GM23338 (cell line): ENCODE data around the gene HOXA3. TPM values are rescaled to one million over a fixed set of nuclear protein-coding genes. Genes with fewer than 3 reads are reported as not detected.

Experiments used
- ATAC-seq: fragments of 200-7000 bp; cut with Tn5 transposase; 3 replicates; pipeline ENCODE4 v1.9.1; 2020
- DNase-seq: peaks from one replicate; pipeline ENCODE4 v3.0.0-alpha.2; 2015; ENCODE audit warnings: low spot score
- H2AFZ ChIP-seq: fragments of 200-600 bp; sonication (generic); 2 replicates; pipeline ENCODE4 v1.8.0; 2016; ENCODE audit warnings: antibody characterized with exemption, mild to moderate bottlenecking, moderate library complexity
- H3F3A ChIP-seq: fragments of 200-600 bp; sonication (generic); replicated peaks from 2 replicates; pipeline ENCODE4 v1.8.0; 2017; ENCODE audit warnings: antibody characterized with exemption, mixed run types, low read depth
- H3K27ac ChIP-seq: fragments of 200-600 bp; sonication (generic); 2 replicates; pipeline ENCODE4 v1.6.1; 2016; ENCODE audit warnings: low read depth
- H3K27me3 ChIP-seq: fragments of 200-600 bp; sonication (generic); 2 replicates; pipeline ENCODE4 v1.8.0; 2016; ENCODE audit warnings: mild to moderate bottlenecking, mixed run types, moderate library complexity; ENCODE audit not compliant: insufficient read depth
- H3K36me3 ChIP-seq: fragments of 200-600 bp; sonication (generic); 2 replicates; pipeline ENCODE4 v1.8.0; 2016; ENCODE audit warnings: mild to moderate bottlenecking; ENCODE audit not compliant: insufficient read depth
- H3K4me1 ChIP-seq: fragments of 200-600 bp; sonication (generic); 2 replicates; pipeline ENCODE4 v1.8.0; 2016; ENCODE audit warnings: mild to moderate bottlenecking, moderate library complexity; ENCODE audit not compliant: insufficient read depth
- H3K4me2 ChIP-seq: fragments of 200-600 bp; sonication (generic); 2 replicates; pipeline ENCODE4 v1.7.1; 2017; ENCODE audit warnings: mixed run types
- H3K4me3 ChIP-seq: fragments of 200-600 bp; sonication (generic); 2 replicates; pipeline ENCODE4 v1.6.1; 2016; ENCODE audit warnings: mixed run types
- H3K79me2 ChIP-seq: fragments of 200-600 bp; sonication (generic); replicated peaks from 2 replicates; pipeline ENCODE4 v1.8.0; 2017; ENCODE audit warnings: mild to moderate bottlenecking; ENCODE audit not compliant: insufficient read depth
- H3K9me2 ChIP-seq: fragments of 200-600 bp; sonication (generic); 2 replicates; pipeline ENCODE4 v1.8.0; 2017; ENCODE audit not compliant: insufficient read depth
- H4K20me1 ChIP-seq: fragments of 200-600 bp; sonication (generic); replicated peaks from 2 replicates; pipeline ENCODE4 v1.8.0; 2017; ENCODE audit warnings: mild to moderate bottlenecking; ENCODE audit not compliant: insufficient read depth
- H3K27ac Mint-ChIP-seq: 2 replicates; pipeline ENCODE4 v1.8.0; 2020; ENCODE audit warnings: inconsistent platforms, mild to moderate bottlenecking, moderate library complexity, mixed read lengths
- H3K27me3 Mint-ChIP-seq: 3 replicates; pipeline ENCODE4 v1.8.0; 2022; ENCODE audit warnings: low read depth, mild to moderate bottlenecking, moderate library complexity, mixed read lengths, inconsistent platforms; ENCODE audit not compliant: insufficient read depth, poor library complexity
- H3K36me3 Mint-ChIP-seq: 3 replicates; pipeline ENCODE4 v1.8.0; 2021; ENCODE audit warnings: low read depth, mild to moderate bottlenecking, inconsistent platforms, moderate library complexity, mixed read lengths
- H3K4me1 Mint-ChIP-seq: 3 replicates; pipeline ENCODE4 v1.8.0; 2020; ENCODE audit warnings: mild to moderate bottlenecking, inconsistent platforms, mixed read lengths
- H3K4me3 Mint-ChIP-seq: 3 replicates; pipeline ENCODE4 v1.8.0; 2021; ENCODE audit warnings: moderate library complexity, mild to moderate bottlenecking, inconsistent platforms, mixed read lengths
- H3K9me3 Mint-ChIP-seq: 3 replicates; pipeline ENCODE4 v1.8.0; 2020; ENCODE audit warnings: moderate library complexity, mild to moderate bottlenecking, inconsistent platforms, mixed read lengths
- CREB1 ChIP-seq: fragments of 250-450 bp; sonication (Bioruptor Pico); IDR thresholded peaks from 2 replicates; pipeline ENCODE4 v1.5.0; 2020; ENCODE audit warnings: low read depth, mild to moderate bottlenecking, moderate library complexity
- EZH2 ChIP-seq: fragments of 200-600 bp; sonication (generic); IDR thresholded peaks from one replicate; pipeline ENCODE4 v1.8.0; 2017; ENCODE audit warnings: antibody characterized with exemption, mild to moderate bottlenecking, low read depth; ENCODE audit not compliant: unreplicated experiment
- JUNB ChIP-seq: IDR thresholded peaks from one replicate; pipeline ENCODE4 v1.6.1; 2016; ENCODE audit warnings: antibody characterized with exemption; ENCODE audit not compliant: unreplicated experiment
- NANOG ChIP-seq: IDR thresholded peaks from 2 replicates; pipeline ENCODE4 v1.6.1; 2016; ENCODE audit warnings: antibody characterized with exemption, borderline replicate concordance
- STAT1 ChIP-seq: IDR thresholded peaks from one replicate; pipeline ENCODE4 v1.6.1; 2016; ENCODE audit warnings: antibody characterized with exemption; ENCODE audit not compliant: unreplicated experiment
- ZNF114 ChIP-seq: fragments of 250-450 bp; sonication (Bioruptor Pico); IDR thresholded peaks from 2 replicates; pipeline ENCODE4 v1.5.0; 2020; ENCODE audit warnings: mild to moderate bottlenecking, moderate library complexity
- polyA plus RNA-seq: library from polyadenylated mRNA; unstranded; fragments of >200 nt; fragmentation: Nextera tagmentation; extraction: Ambion mirVana; gene quantifications from 2 replicates; pipeline ENCODE4 v1.2.1, GENCODE V29; 2016
- total RNA-seq: library from RNA; depleted of rRNA; stranded (reverse); fragments of >200 nt; shearing (Covaris generic); gene quantifications from 2 replicates; pipeline ENCODE4 v1.2.3, GENCODE V29; 2014
- TF ChIP-seq, protein P1 (sequence below), 2 experiments: fragments of 200-600 bp in 1 of 2; sonication (generic) in 1 of 2; conservative IDR thresholded peaks; 2 replicates each; pipeline versions ENCODE4 v1.5.1 to v1.6.1; 2016 to 2017; ENCODE audit warnings: antibody characterized with exemption in 2 of 2, low read depth in 2 of 2, mild to moderate bottlenecking in 2 of 2, moderate library complexity in 1 of 2
- TF ChIP-seq, protein P2 (sequence below): IDR thresholded peaks from one replicate; pipeline ENCODE4 v1.6.1; 2018; ENCODE audit warnings: antibody characterized with exemption; ENCODE audit not compliant: unreplicated experiment
- TF ChIP-seq, protein P3 (sequence below): fragments of 250-450 bp; sonication (Bioruptor Pico); IDR thresholded peaks from 2 replicates; pipeline ENCODE4 v1.5.0; 2020; ENCODE audit warnings: mild to moderate bottlenecking, moderate library complexity
- TF ChIP-seq, protein P4 (sequence below): IDR thresholded peaks from 2 replicates; pipeline ENCODE4 v1.6.1; 2016; ENCODE audit warnings: antibody characterized with exemption

HOXA3 gene
- total and polyA plus RNA-seq, 2 experiments from 2014 or later: not detected

DNA sequence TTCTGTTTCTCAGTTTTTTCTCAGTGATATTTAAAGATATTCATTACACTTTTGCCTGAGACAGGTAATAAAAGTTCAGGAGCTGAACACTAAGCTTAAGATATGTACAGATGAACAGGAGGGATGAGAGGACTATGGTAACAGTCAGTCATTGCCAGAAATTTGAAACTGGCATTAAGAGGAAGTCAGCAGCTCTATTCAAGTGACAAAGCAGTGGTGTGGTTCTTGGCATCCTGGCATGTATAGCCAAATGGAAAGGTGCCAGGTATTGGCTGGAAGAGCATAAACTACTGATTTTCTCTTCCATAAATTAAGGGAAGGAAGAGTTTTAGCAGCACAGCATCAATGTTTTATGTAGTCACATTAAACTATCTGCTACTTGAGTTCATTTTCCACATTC is 79.3 kb downstream of the HOXA3 start:
- H4K20me1 ChIP-seq: no peaks in the 10 kb centered on the region
- Mint-ChIP-seq H3K9me3 (no peaks in the 10 kb centered on the region; the same call in 2 of the 3 replicates), H3K36me3 (no peaks in the 10 kb centered on the region), H3K27me3 (peaks cover 1% of the 10 kb centered on the region), H3K4me3 (no peak overlapping the region), H3K27ac (no peak overlapping the region), H3K4me1 (no peaks in the 10 kb centered on the region)
- no peaks in the 10 kb centered on the region for H3F3A ChIP-seq
- H3K4me1 ChIP-seq: no peaks in the 10 kb centered on the region
- no peaks in the 10 kb centered on the region for H3K79me2 ChIP-seq
- no peaks in the 10 kb centered on the region for H3K9me2 ChIP-seq
- TF ChIP-seq, protein P1, sequence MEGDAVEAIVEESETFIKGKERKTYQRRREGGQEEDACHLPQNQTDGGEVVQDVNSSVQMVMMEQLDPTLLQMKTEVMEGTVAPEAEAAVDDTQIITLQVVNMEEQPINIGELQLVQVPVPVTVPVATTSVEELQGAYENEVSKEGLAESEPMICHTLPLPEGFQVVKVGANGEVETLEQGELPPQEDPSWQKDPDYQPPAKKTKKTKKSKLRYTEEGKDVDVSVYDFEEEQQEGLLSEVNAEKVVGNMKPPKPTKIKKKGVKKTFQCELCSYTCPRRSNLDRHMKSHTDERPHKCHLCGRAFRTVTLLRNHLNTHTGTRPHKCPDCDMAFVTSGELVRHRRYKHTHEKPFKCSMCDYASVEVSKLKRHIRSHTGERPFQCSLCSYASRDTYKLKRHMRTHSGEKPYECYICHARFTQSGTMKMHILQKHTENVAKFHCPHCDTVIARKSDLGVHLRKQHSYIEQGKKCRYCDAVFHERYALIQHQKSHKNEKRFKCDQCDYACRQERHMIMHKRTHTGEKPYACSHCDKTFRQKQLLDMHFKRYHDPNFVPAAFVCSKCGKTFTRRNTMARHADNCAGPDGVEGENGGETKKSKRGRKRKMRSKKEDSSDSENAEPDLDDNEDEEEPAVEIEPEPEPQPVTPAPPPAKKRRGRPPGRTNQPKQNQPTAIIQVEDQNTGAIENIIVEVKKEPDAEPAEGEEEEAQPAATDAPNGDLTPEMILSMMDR (conservative IDR thresholded peaks at IDR 0.05; ENCODE audit: low read depth in 2 of 2): no peak
- TF ChIP-seq, protein P2, sequence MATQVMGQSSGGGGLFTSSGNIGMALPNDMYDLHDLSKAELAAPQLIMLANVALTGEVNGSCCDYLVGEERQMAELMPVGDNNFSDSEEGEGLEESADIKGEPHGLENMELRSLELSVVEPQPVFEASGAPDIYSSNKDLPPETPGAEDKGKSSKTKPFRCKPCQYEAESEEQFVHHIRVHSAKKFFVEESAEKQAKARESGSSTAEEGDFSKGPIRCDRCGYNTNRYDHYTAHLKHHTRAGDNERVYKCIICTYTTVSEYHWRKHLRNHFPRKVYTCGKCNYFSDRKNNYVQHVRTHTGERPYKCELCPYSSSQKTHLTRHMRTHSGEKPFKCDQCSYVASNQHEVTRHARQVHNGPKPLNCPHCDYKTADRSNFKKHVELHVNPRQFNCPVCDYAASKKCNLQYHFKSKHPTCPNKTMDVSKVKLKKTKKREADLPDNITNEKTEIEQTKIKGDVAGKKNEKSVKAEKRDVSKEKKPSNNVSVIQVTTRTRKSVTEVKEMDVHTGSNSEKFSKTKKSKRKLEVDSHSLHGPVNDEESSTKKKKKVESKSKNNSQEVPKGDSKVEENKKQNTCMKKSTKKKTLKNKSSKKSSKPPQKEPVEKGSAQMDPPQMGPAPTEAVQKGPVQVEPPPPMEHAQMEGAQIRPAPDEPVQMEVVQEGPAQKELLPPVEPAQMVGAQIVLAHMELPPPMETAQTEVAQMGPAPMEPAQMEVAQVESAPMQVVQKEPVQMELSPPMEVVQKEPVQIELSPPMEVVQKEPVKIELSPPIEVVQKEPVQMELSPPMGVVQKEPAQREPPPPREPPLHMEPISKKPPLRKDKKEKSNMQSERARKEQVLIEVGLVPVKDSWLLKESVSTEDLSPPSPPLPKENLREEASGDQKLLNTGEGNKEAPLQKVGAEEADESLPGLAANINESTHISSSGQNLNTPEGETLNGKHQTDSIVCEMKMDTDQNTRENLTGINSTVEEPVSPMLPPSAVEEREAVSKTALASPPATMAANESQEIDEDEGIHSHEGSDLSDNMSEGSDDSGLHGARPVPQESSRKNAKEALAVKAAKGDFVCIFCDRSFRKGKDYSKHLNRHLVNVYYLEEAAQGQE: no peak
- TF ChIP-seq ZNF114 (CRISPR knock-in tag): no peak
- no peak for TF ChIP-seq NANOG
- no peak for TF ChIP-seq CREB1
- TF ChIP-seq JUNB: no peak
- TF ChIP-seq EZH2: no peak
- TF ChIP-seq, protein P3, sequence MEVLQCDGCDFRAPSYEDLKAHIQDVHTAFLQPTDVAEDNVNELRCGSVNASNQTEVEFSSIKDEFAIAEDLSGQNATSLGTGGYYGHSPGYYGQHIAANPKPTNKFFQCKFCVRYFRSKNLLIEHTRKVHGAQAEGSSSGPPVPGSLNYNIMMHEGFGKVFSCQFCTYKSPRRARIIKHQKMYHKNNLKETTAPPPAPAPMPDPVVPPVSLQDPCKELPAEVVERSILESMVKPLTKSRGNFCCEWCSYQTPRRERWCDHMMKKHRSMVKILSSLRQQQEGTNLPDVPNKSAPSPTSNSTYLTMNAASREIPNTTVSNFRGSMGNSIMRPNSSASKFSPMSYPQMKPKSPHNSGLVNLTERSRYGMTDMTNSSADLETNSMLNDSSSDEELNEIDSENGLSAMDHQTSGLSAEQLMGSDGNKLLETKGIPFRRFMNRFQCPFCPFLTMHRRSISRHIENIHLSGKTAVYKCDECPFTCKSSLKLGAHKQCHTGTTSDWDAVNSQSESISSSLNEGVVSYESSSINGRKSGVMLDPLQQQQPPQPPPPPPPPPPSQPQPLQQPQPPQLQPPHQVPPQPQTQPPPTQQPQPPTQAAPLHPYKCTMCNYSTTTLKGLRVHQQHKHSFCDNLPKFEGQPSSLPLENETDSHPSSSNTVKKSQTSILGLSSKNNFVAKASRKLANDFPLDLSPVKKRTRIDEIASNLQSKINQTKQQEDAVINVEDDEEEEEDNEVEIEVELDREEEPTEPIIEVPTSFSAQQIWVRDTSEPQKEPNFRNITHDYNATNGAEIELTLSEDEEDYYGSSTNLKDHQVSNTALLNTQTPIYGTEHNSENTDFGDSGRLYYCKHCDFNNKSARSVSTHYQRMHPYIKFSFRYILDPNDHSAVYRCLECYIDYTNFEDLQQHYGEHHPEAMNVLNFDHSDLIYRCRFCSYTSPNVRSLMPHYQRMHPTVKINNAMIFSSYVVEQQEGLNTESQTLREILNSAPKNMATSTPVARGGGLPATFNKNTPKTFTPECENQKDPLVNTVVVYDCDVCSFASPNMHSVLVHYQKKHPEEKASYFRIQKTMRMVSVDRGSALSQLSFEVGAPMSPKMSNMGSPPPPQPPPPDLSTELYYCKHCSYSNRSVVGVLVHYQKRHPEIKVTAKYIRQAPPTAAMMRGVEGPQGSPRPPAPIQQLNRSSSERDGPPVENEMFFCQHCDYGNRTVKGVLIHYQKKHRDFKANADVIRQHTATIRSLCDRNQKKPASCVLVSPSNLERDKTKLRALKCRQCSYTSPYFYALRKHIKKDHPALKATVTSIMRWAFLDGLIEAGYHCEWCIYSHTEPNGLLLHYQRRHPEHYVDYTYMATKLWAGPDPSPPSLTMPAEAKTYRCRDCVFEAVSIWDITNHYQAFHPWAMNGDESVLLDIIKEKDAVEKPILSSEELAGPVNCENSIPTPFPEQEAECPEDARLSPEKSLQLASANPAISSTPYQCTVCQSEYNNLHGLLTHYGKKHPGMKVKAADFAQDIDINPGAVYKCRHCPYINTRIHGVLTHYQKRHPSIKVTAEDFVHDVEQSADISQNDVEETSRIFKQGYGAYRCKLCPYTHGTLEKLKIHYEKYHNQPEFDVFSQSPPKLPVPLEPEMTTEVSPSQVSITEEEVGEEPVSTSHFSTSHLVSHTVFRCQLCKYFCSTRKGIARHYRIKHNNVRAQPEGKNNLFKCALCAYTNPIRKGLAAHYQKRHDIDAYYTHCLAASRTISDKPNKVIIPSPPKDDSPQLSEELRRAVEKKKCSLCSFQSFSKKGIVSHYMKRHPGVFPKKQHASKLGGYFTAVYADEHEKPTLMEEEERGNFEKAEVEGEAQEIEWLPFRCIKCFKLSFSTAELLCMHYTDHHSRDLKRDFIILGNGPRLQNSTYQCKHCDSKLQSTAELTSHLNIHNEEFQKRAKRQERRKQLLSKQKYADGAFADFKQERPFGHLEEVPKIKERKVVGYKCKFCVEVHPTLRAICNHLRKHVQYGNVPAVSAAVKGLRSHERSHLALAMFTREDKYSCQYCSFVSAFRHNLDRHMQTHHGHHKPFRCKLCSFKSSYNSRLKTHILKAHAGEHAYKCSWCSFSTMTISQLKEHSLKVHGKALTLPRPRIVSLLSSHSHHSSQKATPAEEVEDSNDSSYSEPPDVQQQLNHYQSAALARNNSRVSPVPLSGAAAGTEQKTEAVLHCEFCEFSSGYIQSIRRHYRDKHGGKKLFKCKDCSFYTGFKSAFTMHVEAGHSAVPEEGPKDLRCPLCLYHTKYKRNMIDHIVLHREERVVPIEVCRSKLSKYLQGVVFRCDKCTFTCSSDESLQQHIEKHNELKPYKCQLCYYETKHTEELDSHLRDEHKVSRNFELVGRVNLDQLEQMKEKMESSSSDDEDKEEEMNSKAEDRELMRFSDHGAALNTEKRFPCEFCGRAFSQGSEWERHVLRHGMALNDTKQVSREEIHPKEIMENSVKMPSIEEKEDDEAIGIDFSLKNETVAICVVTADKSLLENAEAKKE (CRISPR knock-in tag): no peak
- TF ChIP-seq STAT1: no peak
- TF ChIP-seq, protein P4, sequence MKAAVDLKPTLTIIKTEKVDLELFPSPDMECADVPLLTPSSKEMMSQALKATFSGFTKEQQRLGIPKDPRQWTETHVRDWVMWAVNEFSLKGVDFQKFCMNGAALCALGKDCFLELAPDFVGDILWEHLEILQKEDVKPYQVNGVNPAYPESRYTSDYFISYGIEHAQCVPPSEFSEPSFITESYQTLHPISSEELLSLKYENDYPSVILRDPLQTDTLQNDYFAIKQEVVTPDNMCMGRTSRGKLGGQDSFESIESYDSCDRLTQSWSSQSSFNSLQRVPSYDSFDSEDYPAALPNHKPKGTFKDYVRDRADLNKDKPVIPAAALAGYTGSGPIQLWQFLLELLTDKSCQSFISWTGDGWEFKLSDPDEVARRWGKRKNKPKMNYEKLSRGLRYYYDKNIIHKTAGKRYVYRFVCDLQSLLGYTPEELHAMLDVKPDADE: no peak
- H3K4me3 ChIP-seq: no peak overlapping the region
- no peaks in the 10 kb centered on the region for H3K36me3 ChIP-seq
- no peak overlapping the region for H2AFZ ChIP-seq
- DNase-seq (no peak), ATAC-seq (no peak)
- no peak overlapping the region for H3K27ac ChIP-seq
- H3K4me2 ChIP-seq: no peak overlapping the region
- no peaks in the 10 kb centered on the region for H3K27me3 ChIP-seq
